Measurements from ENCODE around the gene TRRAP.

Gene TRRAP

DNA sequence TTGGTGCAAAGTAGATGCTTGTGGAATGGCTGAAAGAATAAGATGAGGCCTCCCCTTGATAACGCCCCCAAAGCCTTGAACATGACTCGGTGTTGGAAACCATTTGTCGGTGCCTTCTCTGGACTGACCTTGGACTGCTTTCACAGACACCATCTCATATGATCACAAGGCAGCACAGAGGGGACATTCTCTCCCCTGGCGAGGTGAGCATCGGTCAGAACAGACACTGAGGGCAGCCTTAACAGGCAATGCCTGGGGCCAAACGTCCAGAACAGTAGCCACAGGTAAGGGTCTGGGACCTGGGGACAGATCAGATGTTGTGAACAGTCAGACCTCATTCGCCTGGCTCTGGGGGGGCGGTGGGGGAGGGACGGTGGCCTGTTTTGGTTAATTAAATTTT is 2.8 kb upstream of the TRRAP start:
- ATAC-seq (ENCODE audit: low read depth) (no peak), DNase-seq (ENCODE audit: low spot score) (no peak)
- H3K36me3 ChIP-seq (ENCODE audit: low read depth): peaks cover 2% of the 10 kb centered on the region
- H3K4me3 ChIP-seq (ENCODE audit: severe bottlenecking): no peak overlapping the region
- no peak overlapping the region for H3K27ac ChIP-seq (ENCODE audit: poor library complexity, severe bottlenecking)
- H3K4me1 ChIP-seq (ENCODE audit: insufficient read depth, poor library complexity, severe bottlenecking): no peaks in the 10 kb centered on the region
- H3K9me3 ChIP-seq (ENCODE audit: severe bottlenecking): no peaks in the 10 kb centered on the region
- TF ChIP-seq, protein P1, sequence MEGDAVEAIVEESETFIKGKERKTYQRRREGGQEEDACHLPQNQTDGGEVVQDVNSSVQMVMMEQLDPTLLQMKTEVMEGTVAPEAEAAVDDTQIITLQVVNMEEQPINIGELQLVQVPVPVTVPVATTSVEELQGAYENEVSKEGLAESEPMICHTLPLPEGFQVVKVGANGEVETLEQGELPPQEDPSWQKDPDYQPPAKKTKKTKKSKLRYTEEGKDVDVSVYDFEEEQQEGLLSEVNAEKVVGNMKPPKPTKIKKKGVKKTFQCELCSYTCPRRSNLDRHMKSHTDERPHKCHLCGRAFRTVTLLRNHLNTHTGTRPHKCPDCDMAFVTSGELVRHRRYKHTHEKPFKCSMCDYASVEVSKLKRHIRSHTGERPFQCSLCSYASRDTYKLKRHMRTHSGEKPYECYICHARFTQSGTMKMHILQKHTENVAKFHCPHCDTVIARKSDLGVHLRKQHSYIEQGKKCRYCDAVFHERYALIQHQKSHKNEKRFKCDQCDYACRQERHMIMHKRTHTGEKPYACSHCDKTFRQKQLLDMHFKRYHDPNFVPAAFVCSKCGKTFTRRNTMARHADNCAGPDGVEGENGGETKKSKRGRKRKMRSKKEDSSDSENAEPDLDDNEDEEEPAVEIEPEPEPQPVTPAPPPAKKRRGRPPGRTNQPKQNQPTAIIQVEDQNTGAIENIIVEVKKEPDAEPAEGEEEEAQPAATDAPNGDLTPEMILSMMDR (IDR thresholded peaks at IDR 0.05; ENCODE audit: poor library complexity, severe bottlenecking): no peak
- H3K27me3 ChIP-seq (ENCODE audit: insufficient read depth, poor library complexity, severe bottlenecking): peaks cover 5% of the 10 kb centered on the region

DNA sequence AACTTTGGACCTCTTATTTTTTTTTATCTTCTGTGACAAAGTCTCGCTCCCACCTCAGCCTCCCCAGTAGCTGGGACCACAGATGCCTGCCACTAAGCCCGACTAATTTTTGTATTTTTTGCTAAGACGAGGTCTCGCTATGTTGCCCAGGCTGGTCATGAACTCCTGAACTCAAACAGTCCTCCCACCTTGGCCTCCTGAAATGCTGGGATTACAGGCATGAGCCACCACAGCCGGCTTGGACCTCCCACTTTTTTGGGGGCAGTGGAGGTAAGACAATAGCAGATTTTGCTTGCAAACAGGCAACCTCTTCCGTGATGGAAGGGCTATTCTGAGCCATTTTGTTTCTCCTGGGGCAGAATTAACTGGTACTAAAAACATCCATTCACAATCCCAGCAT is 1.2 kb upstream of the TRRAP start:
- H3K36me3 ChIP-seq (ENCODE audit: low read depth): peaks cover 19% of the 10 kb centered on the region
- no peaks in the 10 kb centered on the region for H3K4me1 ChIP-seq (ENCODE audit: insufficient read depth, poor library complexity, severe bottlenecking)
- ATAC-seq (ENCODE audit: low read depth) (no peak), DNase-seq (ENCODE audit: low spot score) (no peak)
- TF ChIP-seq, protein P1 (IDR thresholded peaks at IDR 0.05; ENCODE audit: poor library complexity, severe bottlenecking): no peak
- H3K4me3 ChIP-seq (ENCODE audit: severe bottlenecking): no peak overlapping the region
- no peaks in the 10 kb centered on the region for H3K9me3 ChIP-seq (ENCODE audit: severe bottlenecking)
- H3K27ac ChIP-seq (ENCODE audit: poor library complexity, severe bottlenecking): no peak overlapping the region
- H3K27me3 ChIP-seq (ENCODE audit: insufficient read depth, poor library complexity, severe bottlenecking): no peaks in the 10 kb centered on the region

DNA sequence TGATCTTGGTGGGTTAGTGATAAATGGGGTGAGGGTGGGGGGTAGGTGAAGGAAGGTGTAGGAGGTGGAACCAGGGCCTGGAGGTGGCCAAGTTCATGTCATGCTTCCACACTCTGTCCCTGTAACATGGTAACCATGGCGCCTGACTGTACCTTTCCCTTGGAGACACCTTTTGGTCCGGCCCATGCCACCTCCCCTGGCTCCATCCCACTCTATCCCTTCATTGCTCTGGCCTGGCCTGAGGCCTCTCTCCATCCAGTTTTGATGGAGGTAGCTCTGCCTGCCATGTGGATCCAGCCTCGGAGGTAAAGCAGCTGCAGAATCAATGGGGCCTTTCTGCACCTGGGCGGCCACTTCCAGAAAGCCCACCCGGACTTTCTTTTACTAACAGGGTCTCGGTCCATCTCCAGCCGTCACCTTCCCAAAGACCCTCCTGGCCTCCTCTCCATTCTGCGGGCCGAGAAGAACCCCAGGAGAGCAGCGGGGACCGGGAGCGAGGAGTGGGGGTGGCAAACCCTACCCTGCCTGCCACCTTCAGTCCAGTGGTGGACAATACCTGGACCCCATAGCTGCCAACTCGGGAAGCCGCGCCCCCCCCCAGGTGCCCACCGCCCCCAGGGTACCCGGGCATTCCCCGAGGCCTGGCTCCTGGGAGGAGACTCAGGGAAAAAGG is 504 bp upstream of the TRRAP start:
- no peaks in the 10 kb centered on the region for H3K9me3 ChIP-seq (ENCODE audit: severe bottlenecking)
- no peaks in the 10 kb centered on the region for H3K27me3 ChIP-seq (ENCODE audit: insufficient read depth, poor library complexity, severe bottlenecking)
- H3K4me1 ChIP-seq (ENCODE audit: insufficient read depth, poor library complexity, severe bottlenecking): no peaks in the 10 kb centered on the region
- ATAC-seq (ENCODE audit: low read depth) (no peak; the same call in 1 of the 3 replicates), DNase-seq (ENCODE audit: low spot score) (no peak)
- TF ChIP-seq, protein P1 (IDR thresholded peaks at IDR 0.05; ENCODE audit: poor library complexity, severe bottlenecking): no peak
- peak overlapping the region; percentile 54 for H3K27ac ChIP-seq (ENCODE audit: poor library complexity, severe bottlenecking)
- peaks cover 25% of the 10 kb centered on the region for H3K36me3 ChIP-seq (ENCODE audit: low read depth)
- peak overlapping the region; percentile 99 for H3K4me3 ChIP-seq (ENCODE audit: severe bottlenecking)

DNA sequence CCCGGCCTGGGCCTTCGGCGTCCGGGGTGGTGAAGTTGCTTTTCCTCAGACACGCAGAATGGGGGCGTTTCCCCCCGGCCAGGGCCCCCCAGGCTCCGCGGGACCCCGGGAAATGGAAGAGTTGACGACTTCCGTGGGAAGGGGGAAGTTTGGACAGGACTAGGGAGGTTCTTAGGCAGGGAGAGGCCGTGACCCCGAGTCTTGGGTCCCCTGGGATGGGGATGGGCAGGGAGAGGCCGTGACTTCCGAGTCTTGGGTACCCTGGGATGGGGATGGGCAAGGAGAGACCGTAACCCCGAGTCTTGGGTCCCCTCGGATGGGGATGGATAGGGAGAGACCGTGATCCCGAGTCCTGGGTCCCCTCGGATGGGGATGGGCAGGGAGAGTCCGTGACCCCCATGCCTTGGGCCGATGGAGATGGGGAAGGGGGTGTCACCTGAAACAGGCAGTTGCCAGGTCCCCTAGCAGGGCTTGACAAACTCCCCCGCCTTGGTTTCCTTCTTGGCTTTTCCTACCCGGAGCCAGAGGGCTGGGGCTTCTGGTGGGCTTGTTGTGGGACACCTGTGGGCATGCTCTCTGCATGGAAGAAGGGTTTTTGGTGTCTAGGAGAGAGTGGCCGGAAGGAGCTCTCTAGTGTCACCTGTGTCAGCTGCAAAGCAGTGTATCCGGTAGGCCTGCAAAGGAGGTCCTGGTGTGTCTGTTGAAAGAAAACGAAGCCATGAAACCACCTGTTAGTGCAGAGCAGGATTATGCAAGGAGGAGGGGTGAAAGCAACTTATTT is 1.1 kb downstream of the TRRAP start:
- ATAC-seq (ENCODE audit: low read depth) (peak; percentile 54), DNase-seq (ENCODE audit: low spot score) (no peak)
- no peaks in the 10 kb centered on the region for H3K4me1 ChIP-seq (ENCODE audit: insufficient read depth, poor library complexity, severe bottlenecking)
- peak overlapping the region; percentile 54 for H3K27ac ChIP-seq (ENCODE audit: poor library complexity, severe bottlenecking)
- H3K9me3 ChIP-seq (ENCODE audit: severe bottlenecking): no peaks in the 10 kb centered on the region
- H3K27me3 ChIP-seq (ENCODE audit: insufficient read depth, poor library complexity, severe bottlenecking): no peaks in the 10 kb centered on the region
- TF ChIP-seq, protein P1 (IDR thresholded peaks at IDR 0.05; ENCODE audit: poor library complexity, severe bottlenecking): peak; percentile 76
- peaks cover 41% of the 10 kb centered on the region for H3K36me3 ChIP-seq (ENCODE audit: low read depth)
- H3K4me3 ChIP-seq (ENCODE audit: severe bottlenecking): peak overlapping the region; percentile 99

DNA sequence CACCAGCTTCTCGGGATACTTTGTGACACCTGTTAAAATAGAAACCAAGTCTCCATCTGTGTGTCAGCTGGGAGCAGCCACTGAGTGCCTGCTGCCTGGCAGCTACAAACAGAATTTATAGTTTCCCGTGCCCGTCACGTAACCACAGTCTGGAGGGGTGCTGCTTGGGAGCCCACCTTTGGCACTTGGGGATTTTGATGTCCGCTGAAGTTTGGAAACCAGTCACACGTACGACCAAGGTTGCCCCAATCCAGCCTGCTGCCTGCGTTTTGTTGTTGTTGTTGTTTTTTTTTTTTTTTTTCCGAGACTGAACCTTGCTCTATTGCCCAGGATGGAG is 1.6 kb downstream of the TRRAP start:
- DNase-seq (ENCODE audit: low spot score): no peak
- H3K36me3 ChIP-seq (ENCODE audit: low read depth): peaks cover 47% of the 10 kb centered on the region
- no peak overlapping the region for H3K27ac ChIP-seq (ENCODE audit: poor library complexity, severe bottlenecking)
- no peak for ATAC-seq (ENCODE audit: low read depth)
- H3K4me1 ChIP-seq (ENCODE audit: insufficient read depth, poor library complexity, severe bottlenecking): no peaks in the 10 kb centered on the region
- peak overlapping the region; percentile 99 for H3K4me3 ChIP-seq (ENCODE audit: severe bottlenecking)
- no peaks in the 10 kb centered on the region for H3K9me3 ChIP-seq (ENCODE audit: severe bottlenecking)
- TF ChIP-seq, protein P1 (IDR thresholded peaks at IDR 0.05; ENCODE audit: poor library complexity, severe bottlenecking): no peak
- H3K27me3 ChIP-seq (ENCODE audit: insufficient read depth, poor library complexity, severe bottlenecking): no peaks in the 10 kb centered on the region

All from RWPE2 (cell line).